SU-DHL-6 (cell line): ENCODE data around the gene FAM3D.

Experiments used
- EZH2phosphoT487 ChIP-seq: fragments of 200-600 bp; sonication (generic), shearing (Covaris generic); conservative IDR thresholded peaks from 2 replicates; pipeline ENCODE4 v1.6.1; 2018; ENCODE audit warnings: mild to moderate bottlenecking, antibody characterized with exemption, low read length, moderate library complexity, mixed read lengths
- TF ChIP-seq, protein P1 (sequence below): fragments of 200-600 bp; sonication (generic); IDR thresholded peaks from one replicate; pipeline ENCODE4 v1.5.1; 2017; ENCODE audit warnings: antibody characterized with exemption, mild to moderate bottlenecking, low read length, moderate library complexity; ENCODE audit not compliant: insufficient read depth, poor library complexity, severe bottlenecking

DNA sequence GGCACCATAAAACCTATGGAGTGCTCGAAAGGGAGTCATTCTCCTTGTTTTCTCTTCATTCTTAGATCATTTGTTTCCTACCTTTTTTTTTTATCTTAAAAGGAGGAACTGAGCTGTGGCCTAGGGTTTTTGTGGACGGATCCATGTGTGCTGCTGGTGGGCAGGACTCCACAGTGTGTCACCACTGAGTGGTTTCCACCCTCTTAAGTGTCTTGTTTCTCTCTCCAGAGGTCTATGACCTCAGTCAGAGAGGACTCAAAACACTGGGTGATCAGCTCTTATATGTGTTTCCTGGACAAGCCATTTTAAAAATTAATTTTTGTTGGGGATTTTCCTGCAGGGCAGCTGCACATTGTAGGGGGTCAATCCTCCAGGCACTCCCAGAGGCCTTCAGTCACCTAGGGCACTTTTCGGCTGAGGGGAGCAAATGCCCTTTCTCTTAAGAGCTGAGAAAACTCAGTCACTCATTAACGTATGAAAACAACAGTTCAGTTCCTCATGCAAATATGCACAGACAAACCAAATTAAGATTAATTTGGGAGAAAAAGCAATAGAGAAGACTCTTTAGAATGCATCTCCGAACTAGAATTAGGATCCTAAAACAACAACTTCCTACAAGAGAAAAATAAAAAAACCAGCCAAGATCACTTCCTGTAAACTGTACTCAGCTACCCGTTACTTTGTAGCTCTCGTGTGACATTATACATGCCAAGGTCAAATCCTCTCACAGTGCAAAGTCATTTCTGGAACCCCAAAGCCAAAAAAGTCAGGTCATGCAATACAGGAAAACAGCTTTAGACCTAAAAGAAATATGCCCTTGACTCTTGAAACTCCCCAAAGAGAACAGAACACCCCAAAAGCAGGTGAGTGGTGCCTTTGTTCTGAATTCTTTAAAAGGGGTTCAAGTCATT is 27.6 kb upstream of the FAM3D start:
- no peak for TF ChIP-seq EZH2phosphoT487
- TF ChIP-seq, protein P1, sequence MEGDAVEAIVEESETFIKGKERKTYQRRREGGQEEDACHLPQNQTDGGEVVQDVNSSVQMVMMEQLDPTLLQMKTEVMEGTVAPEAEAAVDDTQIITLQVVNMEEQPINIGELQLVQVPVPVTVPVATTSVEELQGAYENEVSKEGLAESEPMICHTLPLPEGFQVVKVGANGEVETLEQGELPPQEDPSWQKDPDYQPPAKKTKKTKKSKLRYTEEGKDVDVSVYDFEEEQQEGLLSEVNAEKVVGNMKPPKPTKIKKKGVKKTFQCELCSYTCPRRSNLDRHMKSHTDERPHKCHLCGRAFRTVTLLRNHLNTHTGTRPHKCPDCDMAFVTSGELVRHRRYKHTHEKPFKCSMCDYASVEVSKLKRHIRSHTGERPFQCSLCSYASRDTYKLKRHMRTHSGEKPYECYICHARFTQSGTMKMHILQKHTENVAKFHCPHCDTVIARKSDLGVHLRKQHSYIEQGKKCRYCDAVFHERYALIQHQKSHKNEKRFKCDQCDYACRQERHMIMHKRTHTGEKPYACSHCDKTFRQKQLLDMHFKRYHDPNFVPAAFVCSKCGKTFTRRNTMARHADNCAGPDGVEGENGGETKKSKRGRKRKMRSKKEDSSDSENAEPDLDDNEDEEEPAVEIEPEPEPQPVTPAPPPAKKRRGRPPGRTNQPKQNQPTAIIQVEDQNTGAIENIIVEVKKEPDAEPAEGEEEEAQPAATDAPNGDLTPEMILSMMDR = no peak
